A673 (cell line): ENCODE measurements around the gene KIF2C.

Experiments
- CTCF ChIP-seq: fragments of 300-800, 200-600 bp; sonication (generic); conservative IDR thresholded peaks from 2 replicates; pipeline ENCODE4 v1.5.1; 2017; ENCODE audit warnings: low read depth, mild to moderate bottlenecking, antibody characterized with exemption, low read length, moderate library complexity, mixed read lengths
- EZH2 ChIP-seq: fragments of 200-600 bp; sonication (generic); IDR thresholded peaks from 2 replicates; pipeline ENCODE4 v1.6.1; 2017; ENCODE audit warnings: borderline replicate concordance, low read depth, mild to moderate bottlenecking, mixed read lengths, antibody characterized with exemption, low read length; ENCODE audit not compliant: poor library complexity, severe bottlenecking

GRCh38 chr1:44718091-44718490, 21.5 kb upstream of the KIF2C start:
- TF ChIP-seq EZH2 (no peak), CTCF (no peak)
